Activated CD4-positive, alpha-beta T cell treated with anti-CD3 and anti-CD28 coated beads, Interleukin-2, Interleukin-4, amounts not matched to agents 100 ng/mL and 50 ng/mL, durations not matched to agents 16 hours and 8 hours (primary cell): Measurements from ENCODE around the gene TTC28.

ENCODE experiments used
- DNase-seq: peaks from one replicate; pipeline ENCODE4 v3.0.0-alpha.2; 2020; ENCODE audit warnings: low spot score

The TTC28 gene

DNA sequence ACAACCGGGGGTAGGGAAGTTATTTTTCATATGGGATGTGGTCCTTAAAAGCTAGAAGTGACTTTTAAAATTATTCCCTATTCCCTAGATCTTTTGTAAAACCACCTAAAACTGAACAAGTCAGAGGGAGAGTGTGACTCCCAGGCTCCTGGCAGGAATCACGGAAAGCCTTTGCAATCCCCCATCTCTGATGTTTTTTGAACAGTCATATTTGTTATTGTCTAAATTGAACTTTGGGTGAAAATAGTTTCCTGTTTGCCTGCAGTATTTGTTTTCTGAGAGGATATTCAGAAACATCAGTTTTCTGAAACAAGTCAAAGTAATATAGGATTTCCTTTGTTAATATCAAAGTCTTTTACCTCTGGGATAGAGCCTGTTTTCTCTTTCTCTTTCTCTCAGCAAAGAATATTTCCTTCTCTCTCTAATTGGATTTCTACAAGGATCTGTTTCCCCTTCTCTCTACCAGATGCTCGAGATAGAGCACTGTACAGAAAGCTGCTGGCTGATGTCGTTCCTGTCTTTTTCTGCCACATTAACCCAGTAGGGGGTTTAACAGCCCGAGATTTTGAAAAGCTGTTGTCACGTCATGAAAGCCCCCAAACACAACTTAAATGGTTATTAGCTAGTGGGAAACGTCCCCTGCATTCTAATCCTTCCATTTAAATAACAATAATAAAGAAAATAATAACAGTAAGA lies 628.4 kb downstream of the TTC28 start:
- DNase-seq = no peak

GRCh38 chr22:28048529-28048928 lies 631.1 kb downstream of the TTC28 start:
- DNase-seq = no peak

- DNase-seq = no peak
Observed at GRCh38 chr22:28047740-28048139, 631.9 kb downstream of the TTC28 start.

- DNase-seq = no peak
Observed at GRCh38 chr22:28046100-28046499, 633.5 kb downstream of the TTC28 start.

- DNase-seq = no peak
Observed at GRCh38 chr22:28044546-28045173, 635.0 kb downstream of the TTC28 start.

- DNase-seq = no peak
Observed at GRCh38 chr22:28043266-28043665, 636.4 kb downstream of the TTC28 start.

DNA sequence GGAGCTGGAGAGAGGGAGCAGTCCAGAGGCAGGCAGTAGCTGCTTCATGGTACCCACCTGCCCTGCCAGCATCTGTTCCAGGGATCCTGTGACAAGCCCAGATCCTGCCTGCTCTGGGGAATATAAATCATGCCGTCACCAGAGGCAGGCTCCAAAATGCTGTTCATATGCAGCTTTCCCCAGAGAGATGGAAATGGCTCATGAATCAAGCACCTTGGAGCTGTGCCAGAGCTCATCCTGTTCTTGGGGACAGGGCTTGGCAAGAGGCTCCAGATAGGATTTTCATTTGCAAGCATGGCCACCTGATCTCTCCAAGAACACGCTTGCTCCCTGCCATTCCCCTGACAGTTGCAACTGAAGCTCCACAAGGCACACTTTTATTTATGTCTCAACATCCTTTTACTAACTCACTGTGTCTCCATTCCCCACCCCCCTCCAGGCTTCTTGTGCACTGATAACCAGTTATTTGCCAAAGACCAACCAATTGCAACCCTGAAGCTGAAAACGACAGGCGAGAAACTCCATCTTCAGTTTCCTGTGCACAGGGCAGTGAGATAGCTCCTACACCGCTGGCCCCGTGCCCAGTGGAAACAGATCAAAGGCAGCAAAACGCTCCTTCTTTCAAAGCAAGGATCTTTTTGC lies 644.8 kb downstream of the TTC28 start:
- no peak for DNase-seq

GRCh38 chr22:28034145-28034759 lies 645.4 kb downstream of the TTC28 start:
- DNase-seq = no peak

- no peak for DNase-seq
Observed at GRCh38 chr22:28032861-28033260, 646.8 kb downstream of the TTC28 start.

DNA sequence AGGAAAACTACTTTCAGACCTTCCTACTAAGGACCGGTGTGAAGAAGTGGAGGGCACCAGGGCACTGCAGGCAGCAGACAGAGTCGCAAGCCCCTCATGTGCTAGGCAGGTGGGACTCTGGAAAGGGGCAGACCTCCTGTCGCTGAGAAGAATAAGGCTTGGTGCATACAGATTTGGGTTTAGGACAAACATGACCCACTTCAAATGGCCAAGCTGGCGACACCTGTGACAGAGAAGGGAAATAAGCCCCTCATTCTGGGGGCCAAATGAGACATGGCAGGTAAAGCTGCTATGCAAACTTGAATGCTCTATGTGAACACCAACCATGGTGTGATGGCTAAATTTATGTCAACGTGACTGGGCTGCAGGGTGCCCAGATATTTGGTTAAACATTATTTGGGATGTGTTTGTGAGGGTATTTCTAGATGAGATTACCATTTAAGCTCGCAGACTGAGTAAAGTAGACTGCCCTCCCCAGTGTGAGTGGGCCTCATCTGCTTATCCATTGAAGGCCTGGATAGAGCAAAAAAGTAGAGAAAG lies 648.2 kb downstream of the TTC28 start:
- DNase-seq = no peak

GRCh38 chr22:28030473-28030872 lies 649.2 kb downstream of the TTC28 start:
- DNase-seq = no peak

DNA sequence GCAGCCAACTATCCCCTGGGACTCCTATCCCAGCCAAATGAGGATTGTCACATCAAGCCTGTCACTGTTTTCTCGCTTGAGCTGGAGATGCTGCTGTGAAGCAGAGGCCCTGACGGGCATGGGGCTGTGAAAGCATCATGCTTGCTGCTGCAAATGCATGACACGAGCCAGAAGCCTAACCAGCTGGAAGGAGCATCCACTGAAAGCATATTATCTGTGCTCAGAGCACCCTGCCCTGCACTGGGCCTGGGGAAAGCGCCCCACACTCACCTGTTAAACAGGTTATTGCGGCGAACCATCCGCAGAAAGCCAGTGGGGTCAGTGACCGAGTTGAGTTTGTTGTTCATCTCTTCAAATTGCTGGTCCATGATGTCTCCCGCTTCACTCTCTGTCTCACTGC lies 649.7 kb downstream of the TTC28 start:
- DNase-seq = no peak

GRCh38 chr22:28029201-28029948 lies 650.3 kb downstream of the TTC28 start:
- DNase-seq = no peak

DNA sequence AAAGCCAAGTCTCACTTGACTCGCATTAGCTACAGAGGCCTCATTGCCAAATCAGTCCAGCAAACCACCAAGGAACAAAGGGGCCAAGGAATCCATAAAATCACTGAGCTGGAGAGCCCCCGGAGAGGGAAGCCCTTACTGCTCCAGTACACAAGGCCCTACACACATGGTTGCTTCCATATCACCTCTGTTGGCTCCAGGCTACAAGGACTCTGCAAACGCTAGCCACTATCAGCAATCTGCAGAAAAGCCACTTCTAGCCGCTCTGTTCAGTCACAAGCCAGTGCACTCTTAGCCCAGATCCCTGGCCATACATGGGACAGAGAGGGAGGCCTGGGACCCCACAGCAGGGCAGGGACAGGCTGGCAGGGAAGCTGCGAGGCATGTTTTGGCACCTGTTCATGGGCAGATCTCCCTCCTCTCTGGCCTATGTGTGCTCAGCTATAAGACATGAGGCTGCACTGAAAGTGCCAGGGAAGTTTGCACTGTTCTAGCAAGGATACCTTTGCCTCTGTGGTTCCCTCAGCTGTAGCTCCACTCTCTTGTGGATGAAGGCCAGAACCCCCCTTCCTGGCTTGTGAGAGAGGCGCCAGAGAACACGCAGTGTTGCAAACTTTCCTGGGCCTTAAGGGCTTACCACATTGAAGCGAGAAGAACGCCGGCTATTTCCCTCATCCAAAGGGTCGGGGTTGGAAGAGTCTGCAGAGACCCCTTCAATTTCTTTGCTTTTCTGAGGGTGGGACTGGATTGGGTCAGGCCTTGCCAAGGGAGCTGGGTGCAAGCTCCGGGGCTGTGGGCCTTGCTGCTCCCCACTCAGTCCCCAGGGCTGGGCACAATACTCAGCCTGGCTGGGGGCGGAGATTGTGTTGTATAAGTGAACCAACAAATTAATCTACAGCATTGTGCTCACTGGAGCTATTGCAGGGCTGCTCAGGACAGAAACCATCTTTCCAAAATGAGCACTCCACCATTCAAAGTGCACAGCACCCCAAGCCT lies 651.9 kb downstream of the TTC28 start:
- no peak for DNase-seq

- no peak for DNase-seq
Observed at GRCh38 chr22:28025866-28026575, 653.6 kb downstream of the TTC28 start.

DNA sequence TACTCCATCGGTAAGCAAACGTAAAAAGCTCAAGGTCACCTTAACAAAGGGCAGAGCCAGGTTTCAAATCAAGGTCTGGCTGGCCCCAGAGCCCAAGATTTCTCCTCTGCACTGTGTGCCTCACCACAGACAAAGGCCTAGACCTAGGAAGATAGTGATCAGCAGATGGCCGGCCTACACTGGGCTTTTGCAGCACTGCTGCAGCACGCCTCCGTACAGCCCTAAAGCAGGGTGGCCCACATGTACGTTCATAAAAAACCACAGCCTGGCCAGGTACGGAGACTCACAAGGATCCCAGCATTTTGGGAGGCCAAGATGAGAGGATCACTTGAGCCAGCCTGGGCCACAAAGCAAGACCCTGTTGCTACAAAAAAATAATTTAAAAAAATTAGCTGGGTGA lies 654.3 kb downstream of the TTC28 start:
- DNase-seq = no peak

- DNase-seq = no peak
Observed at GRCh38 chr22:28024422-28024888, 655.2 kb downstream of the TTC28 start.

- DNase-seq = no peak
Observed at GRCh38 chr22:28023774-28024173, 655.9 kb downstream of the TTC28 start.

GRCh38 chr22:28023036-28023435 lies 656.6 kb downstream of the TTC28 start:
- no peak for DNase-seq
